ENCODE data around the gene AHDC1. TPM values are rescaled to one million over a fixed set of nuclear protein-coding genes. Genes with fewer than 3 reads are reported as not detected.

AHDC1 gene
- total and polyA plus RNA-seq, 9 of the 15 experiments (the other 6 are each of a cell fraction or from before 2014, with no cell fraction given) = 0.21 to 36.4 (median 4.7) TPM

DNA sequence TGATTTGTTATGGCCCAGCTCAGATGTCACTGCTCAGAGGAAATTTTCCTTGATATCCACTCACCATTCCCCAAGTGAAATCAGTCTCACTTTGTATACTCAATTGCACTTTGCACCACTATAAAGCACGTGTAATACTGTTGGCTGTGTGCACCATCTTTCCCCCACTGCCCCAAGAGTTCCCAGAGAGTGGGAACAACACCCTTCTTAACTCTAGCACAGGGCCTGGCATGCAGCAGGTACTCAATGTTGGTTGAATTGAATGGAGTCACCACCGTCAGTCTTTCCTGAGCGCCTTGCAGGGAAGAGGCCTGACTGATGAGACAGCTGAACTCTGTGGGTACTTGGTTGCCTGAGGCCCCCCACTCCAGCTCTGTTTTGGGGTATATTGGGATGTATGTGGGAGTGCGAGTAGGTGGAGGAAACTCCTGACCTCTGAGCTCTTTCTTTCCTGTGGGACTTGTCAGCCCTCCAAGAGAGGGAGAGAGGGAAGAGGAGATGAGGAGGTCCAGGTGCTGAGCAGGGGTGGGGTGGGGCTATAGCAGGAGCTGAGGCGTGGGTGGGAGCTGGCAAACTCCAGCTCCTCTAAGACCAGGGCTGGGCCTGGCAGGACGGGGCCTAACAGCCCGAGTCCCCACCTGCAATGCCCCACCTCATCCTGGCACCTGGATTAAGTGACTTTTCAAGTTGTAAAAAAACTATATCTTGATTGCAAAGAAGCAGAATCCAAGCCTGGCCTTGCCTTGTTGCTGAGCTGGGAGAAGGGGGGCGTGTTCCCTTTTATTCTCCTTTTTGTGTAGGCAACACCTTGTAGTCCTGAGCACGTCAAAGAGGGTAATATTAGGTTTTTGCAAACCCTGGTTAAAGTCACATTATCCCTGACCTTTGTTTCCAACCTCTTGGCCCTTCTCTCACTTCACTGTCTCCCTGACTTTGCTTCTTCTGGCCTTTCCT, 94.5 kb downstream of the AHDC1 start (continued):
- 0 out of 2 replicates have a peak, but pooled peaks have one; percentile 43 for TF ChIP-seq CREB3 (tag; conservative IDR thresholded peaks at IDR 0.05; ENCODE audit: low read depth)
- no peak for TF ChIP-seq ZNF764 (CRISPR knock-in tag; IDR thresholded peaks at IDR 0.05; ENCODE audit: low read depth)
- TF ChIP-seq CHD2 (IDR thresholded peaks at IDR 0.05; ENCODE audit: low read depth, low read length) = no peak
- no peak for TF ChIP-seq RAD21 (CRISPR knock-in tag; conservative IDR thresholded peaks at IDR 0.05 in 1 of 2, IDR thresholded peaks at IDR 0.05 in 1 of 2)
- TF ChIP-seq EGR1 (conservative IDR thresholded peaks at IDR 0.05) = peak; percentile 40
- no peak for TF ChIP-seq PTBP1 (IDR thresholded peaks at IDR 0.05; ENCODE audit: low read depth, low read length)
- 0 out of 2 replicates have a peak, but pooled peaks have one; percentile 18 for TF ChIP-seq KLF13 (tag; IDR thresholded peaks at IDR 0.05; ENCODE audit: borderline replicate concordance, low read depth)
- no peak for TF ChIP-seq KAT2B (IDR thresholded peaks at IDR 0.05; ENCODE audit: low read depth, low read length)
- no peak for TF ChIP-seq WHSC1 (IDR thresholded peaks at IDR 0.05; ENCODE audit: low read length)
- TF ChIP-seq ERF (CRISPR knock-in tag; IDR thresholded peaks at IDR 0.05) = no peak
- TF ChIP-seq RAD51 (IDR thresholded peaks at IDR 0.05; ENCODE audit: borderline replicate concordance, low read depth) = no peak
- no peak for TF ChIP-seq NR4A1 (CRISPR knock-in tag; IDR thresholded peaks at IDR 0.05)
- peak; percentile 41; the same call in 1 of the 2 replicates for TF ChIP-seq NR4A1 (tag; IDR thresholded peaks at IDR 0.05)
- TF ChIP-seq, protein P1, sequence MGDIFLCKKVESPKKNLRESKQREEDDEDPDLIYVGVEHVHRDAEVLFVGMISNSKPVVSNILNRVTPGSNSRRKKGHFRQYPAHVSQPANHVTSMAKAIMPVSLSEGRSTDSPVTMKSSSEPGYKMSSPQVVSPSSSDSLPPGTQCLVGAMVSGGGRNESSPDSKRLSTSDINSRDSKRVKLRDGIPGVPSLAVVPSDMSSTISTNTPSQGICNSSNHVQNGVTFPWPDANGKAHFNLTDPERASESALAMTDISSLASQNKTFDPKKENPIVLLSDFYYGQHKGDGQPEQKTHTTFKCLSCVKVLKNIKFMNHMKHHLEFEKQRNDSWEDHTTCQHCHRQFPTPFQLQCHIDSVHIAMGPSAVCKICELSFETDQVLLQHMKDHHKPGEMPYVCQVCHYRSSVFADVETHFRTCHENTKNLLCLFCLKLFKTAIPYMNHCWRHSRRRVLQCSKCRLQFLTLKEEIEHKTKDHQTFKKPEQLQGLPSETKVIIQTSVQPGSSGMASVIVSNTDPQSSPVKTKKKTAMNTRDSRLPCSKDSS (IDR thresholded peaks at IDR 0.05; ENCODE audit: low read depth, partially characterized antibody) = no peak
- no peak for TF ChIP-seq SMC3 (conservative IDR thresholded peaks at IDR 0.05; ENCODE audit: insufficient read depth, low read depth, low read length)
- TF ChIP-seq, protein P2, sequence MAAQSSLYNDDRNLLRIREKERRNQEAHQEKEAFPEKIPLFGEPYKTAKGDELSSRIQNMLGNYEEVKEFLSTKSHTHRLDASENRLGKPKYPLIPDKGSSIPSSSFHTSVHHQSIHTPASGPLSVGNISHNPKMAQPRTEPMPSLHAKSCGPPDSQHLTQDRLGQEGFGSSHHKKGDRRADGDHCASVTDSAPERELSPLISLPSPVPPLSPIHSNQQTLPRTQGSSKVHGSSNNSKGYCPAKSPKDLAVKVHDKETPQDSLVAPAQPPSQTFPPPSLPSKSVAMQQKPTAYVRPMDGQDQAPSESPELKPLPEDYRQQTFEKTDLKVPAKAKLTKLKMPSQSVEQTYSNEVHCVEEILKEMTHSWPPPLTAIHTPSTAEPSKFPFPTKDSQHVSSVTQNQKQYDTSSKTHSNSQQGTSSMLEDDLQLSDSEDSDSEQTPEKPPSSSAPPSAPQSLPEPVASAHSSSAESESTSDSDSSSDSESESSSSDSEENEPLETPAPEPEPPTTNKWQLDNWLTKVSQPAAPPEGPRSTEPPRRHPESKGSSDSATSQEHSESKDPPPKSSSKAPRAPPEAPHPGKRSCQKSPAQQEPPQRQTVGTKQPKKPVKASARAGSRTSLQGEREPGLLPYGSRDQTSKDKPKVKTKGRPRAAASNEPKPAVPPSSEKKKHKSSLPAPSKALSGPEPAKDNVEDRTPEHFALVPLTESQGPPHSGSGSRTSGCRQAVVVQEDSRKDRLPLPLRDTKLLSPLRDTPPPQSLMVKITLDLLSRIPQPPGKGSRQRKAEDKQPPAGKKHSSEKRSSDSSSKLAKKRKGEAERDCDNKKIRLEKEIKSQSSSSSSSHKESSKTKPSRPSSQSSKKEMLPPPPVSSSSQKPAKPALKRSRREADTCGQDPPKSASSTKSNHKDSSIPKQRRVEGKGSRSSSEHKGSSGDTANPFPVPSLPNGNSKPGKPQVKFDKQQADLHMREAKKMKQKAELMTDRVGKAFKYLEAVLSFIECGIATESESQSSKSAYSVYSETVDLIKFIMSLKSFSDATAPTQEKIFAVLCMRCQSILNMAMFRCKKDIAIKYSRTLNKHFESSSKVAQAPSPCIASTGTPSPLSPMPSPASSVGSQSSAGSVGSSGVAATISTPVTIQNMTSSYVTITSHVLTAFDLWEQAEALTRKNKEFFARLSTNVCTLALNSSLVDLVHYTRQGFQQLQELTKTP (IDR thresholded peaks at IDR 0.05; ENCODE audit: low read depth in 1 of 2, partially characterized antibody in 2 of 2) = no peak
- TF ChIP-seq COPS2 (conservative IDR thresholded peaks at IDR 0.05) = no peak

Data from K562 (cell line).